ENCODE data around the gene PLA2G12B. TPM values are rescaled to one million over a fixed set of nuclear protein-coding genes. Genes with fewer than 3 reads are reported as not detected.

The PLA2G12B gene
- total RNA-seq, 4 donors from 2014 or later, result not detected

DNA sequence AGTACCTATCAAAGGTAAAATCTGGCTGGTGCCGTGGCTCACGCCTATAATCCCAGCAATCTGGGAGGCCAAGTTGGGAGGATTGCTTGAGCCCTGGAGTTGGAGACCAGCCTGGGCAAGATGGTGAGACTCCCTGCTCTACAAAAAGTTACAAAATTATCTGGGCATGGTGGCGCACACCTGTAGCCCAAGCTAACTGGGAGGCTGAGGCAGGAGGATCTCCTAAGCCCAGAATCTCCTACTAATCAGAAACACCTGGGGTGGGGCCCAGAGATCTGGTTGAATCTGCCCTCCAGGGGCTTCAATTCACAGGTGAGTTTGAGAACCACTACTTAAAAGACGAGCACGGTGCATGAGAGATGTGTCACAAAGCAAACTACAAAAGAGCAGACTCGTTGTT lies 2.4 kb downstream of the PLA2G12B start:
- 88% methylated on average over 6 of the region's 6 CpGs for WGBS

DNA sequence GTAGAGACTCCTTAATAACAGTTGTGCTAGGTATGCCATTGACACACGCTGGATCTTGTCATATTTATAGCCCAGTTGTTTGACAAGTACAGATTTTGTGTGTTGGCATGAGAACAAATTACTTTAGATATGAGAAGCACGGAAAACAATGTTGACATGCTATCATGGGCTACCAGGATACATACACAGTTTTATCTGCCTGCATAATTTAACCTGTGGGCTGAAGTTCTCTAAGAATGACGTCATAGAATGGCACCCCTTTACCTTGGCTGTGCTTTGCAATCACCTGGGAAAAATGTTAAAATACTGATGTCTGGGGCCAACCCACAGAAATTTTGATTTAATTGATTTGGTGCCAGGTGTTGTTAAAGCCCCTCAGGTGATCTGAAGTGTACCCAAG lies 2.8 kb downstream of the PLA2G12B start:
- H3K27me3 ChIP-seq, result peaks cover 0 to 22% (median 0%) of the 10 kb centered on the region in 4 donors
- DNase-seq (ENCODE audit: extremely low spot score), result no peak
- no peaks in the 10 kb centered on the region for H3K36me3 ChIP-seq
- peaks cover 0 to 7% (median 0%) of the 10 kb centered on the region in 4 donors for H3K4me1 ChIP-seq
- no peak for TF ChIP-seq EP300 (IDR thresholded peaks at IDR 0.05)
- no peak for TF ChIP-seq POLR2AphosphoS5 (IDR thresholded peaks at IDR 0.05)
- TF ChIP-seq, protein P1, sequence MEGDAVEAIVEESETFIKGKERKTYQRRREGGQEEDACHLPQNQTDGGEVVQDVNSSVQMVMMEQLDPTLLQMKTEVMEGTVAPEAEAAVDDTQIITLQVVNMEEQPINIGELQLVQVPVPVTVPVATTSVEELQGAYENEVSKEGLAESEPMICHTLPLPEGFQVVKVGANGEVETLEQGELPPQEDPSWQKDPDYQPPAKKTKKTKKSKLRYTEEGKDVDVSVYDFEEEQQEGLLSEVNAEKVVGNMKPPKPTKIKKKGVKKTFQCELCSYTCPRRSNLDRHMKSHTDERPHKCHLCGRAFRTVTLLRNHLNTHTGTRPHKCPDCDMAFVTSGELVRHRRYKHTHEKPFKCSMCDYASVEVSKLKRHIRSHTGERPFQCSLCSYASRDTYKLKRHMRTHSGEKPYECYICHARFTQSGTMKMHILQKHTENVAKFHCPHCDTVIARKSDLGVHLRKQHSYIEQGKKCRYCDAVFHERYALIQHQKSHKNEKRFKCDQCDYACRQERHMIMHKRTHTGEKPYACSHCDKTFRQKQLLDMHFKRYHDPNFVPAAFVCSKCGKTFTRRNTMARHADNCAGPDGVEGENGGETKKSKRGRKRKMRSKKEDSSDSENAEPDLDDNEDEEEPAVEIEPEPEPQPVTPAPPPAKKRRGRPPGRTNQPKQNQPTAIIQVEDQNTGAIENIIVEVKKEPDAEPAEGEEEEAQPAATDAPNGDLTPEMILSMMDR (IDR thresholded peaks at IDR 0.05), result no peak
- no peak for TF ChIP-seq POLR2A (IDR thresholded peaks at IDR 0.05; ENCODE audit: low read depth)
- H3K27ac ChIP-seq (replicated peaks in 1 of 4), result no peak overlapping the region
- no peak overlapping the region for H3K4me3 ChIP-seq
- H3K9me3 ChIP-seq, result no peaks in the 10 kb centered on the region
- 87% methylated on average over 3 of the region's 3 CpGs for WGBS
- intact Hi-C loops (cut with DNase I), result no loop called here

More for the DNA sequence above, 2.4 kb downstream of the PLA2G12B start:
- Histone ChIP-seq H3K4me3 (no peak overlapping the region), H3K4me1 (peaks cover 0 to 7% (median 0%) of the 10 kb centered on the region in 4 donors), H3K27me3 (peaks cover 0 to 22% (median 0%) of the 10 kb centered on the region in 4 donors), H3K36me3 (no peaks in the 10 kb centered on the region), H3K9me3 (no peaks in the 10 kb centered on the region), H3K27ac (replicated peaks in 1 of 4) (no peak overlapping the region)
- TF ChIP-seq POLR2A (IDR thresholded peaks at IDR 0.05; ENCODE audit: low read depth), result no peak
- no peak for TF ChIP-seq POLR2AphosphoS5 (IDR thresholded peaks at IDR 0.05)
- no peak for TF ChIP-seq EP300 (IDR thresholded peaks at IDR 0.05)
- TF ChIP-seq, protein P1 (IDR thresholded peaks at IDR 0.05), result no peak
- intact Hi-C loops (cut with DNase I), result no loop called here
- no peak for DNase-seq (ENCODE audit: extremely low spot score)

DNA sequence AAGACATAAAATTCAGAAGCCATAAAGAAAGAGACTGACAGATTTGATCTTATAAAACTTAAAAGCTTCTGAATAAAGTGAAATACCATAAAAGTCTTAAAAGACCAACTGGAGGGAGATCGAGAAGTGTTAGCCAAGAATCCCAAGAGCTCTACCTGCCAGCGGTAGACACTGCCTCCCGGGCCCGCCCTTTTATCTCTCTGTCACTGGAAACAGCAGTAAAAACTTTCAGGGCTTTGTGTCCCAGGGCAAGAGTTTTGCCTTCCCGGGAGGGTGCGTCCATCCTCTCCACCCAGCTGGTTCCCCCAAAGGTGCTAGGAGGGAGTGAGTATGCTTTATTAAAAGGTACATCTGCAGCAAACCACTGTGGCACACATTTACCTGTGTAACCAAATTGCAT lies 5.8 kb downstream of the PLA2G12B start:
- intact Hi-C loops (cut with DNase I), result no loop called here
- TF ChIP-seq, protein P1 (IDR thresholded peaks at IDR 0.05), result no peak
- TF ChIP-seq POLR2AphosphoS5 (IDR thresholded peaks at IDR 0.05) (no peak), POLR2A (IDR thresholded peaks at IDR 0.05; ENCODE audit: low read depth) (no peak), EP300 (IDR thresholded peaks at IDR 0.05) (no peak)
- H3K9me3 ChIP-seq, result no peaks in the 10 kb centered on the region
- no peaks in the 10 kb centered on the region for H3K36me3 ChIP-seq
- H3K4me3 ChIP-seq, result no peak overlapping the region
- WGBS, result 58% methylated on average over 6 of the region's 6 CpGs
- H3K27ac ChIP-seq (replicated peaks in 1 of 4), result no peak overlapping the region
- H3K4me1 ChIP-seq, result peaks cover 0 to 2% (median 0%) of the 10 kb centered on the region in 4 donors
- peaks cover 0 to 22% (median 0%) of the 10 kb centered on the region in 4 donors for H3K27me3 ChIP-seq
- no peak for DNase-seq (ENCODE audit: extremely low spot score)

DNA sequence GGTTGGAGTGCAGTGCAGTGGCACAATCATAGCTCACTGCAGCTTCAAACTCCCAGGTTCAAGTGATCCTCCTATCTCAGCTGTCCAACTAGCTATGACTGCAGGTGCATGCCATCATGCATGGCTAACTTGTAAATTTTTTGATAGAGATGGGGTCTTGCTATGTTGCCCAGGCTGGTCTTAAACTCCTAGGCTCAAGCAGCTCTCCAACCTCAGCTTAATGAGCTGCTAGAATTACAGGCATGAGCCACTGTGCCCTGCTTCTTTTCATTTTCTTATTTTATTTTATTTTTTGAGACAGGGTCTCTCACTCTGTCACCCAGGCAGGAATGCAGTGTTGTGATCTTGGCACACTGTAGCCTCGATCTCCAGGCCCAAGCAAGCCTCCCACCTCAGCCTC lies 7.6 kb downstream of the PLA2G12B start:
- 100% methylated on average over 1 of the region's 1 CpG for WGBS
- Histone ChIP-seq H3K27me3 (peaks cover 0 to 18% (median 0%) of the 10 kb centered on the region in 4 donors), H3K4me3 (no peak overlapping the region), H3K9me3 (no peaks in the 10 kb centered on the region), H3K27ac (replicated peaks in 1 of 4) (no peak overlapping the region), H3K4me1 (peaks cover 0 to 2% (median 0%) of the 10 kb centered on the region in 4 donors), H3K36me3 (no peaks in the 10 kb centered on the region)
- no peak for DNase-seq (ENCODE audit: extremely low spot score)
- TF ChIP-seq, protein P1 (IDR thresholded peaks at IDR 0.05), result no peak
- TF ChIP-seq POLR2AphosphoS5 (IDR thresholded peaks at IDR 0.05) (no peak), POLR2A (IDR thresholded peaks at IDR 0.05; ENCODE audit: low read depth) (no peak), EP300 (IDR thresholded peaks at IDR 0.05) (no peak)
- intact Hi-C loops (cut with DNase I), result no loop called here

Data from esophagus muscularis mucosa (tissue), 4 donors.